ENCODE measurements around the gene MAGI1.

MAGI1 gene

GRCh38 chr3:65671004-65671403, 367.7 kb downstream of the MAGI1 start:
- no peak for TF ChIP-seq CTCF (IDR thresholded peaks at IDR 0.05; ENCODE audit: control extremely low read depth, extremely low read depth, low read depth, missing control alignments)
- POLR2A ChIA-PET: no interaction called here
- no peak for DNase-seq (ENCODE audit: extremely low spot score)
- CTCF ChIA-PET: interaction anchor here (0.9 to 1.6 kb wide), 6 partner anchors 8 to 1138 kb away, joined by 3 to 5 read pairs (median 4); no protein-coding TSS in a partner anchor

- no peak for TF ChIP-seq CTCF (IDR thresholded peaks at IDR 0.05; ENCODE audit: control extremely low read depth, extremely low read depth, low read depth, missing control alignments)
- DNase-seq (ENCODE audit: extremely low spot score): no peak
- POLR2A ChIA-PET: no interaction called here
- CTCF ChIA-PET: interaction anchor here (1.5 kb wide), 1 partner anchor 10 kb away, joined by 3 read pairs; no protein-coding TSS in a partner anchor
These were observed 369.4 kb downstream of the MAGI1 start for GRCh38 chr3:65669163-65669875.

- ChIA-PET CTCF (interaction anchor here (1.0 to 1.6 kb wide), 2 partner anchors 9 to 1134 kb away, joined by 4 to 5 read pairs; no protein-coding TSS in a partner anchor), POLR2A (no interaction called here)
- no peak for DNase-seq (ENCODE audit: extremely low spot score)
- TF ChIP-seq CTCF (IDR thresholded peaks at IDR 0.05; ENCODE audit: control extremely low read depth, extremely low read depth, low read depth, missing control alignments): no peak
These were observed 370.8 kb downstream of the MAGI1 start for GRCh38 chr3:65667963-65668362.

GRCh38 chr3:65666448-65667091, 372.1 kb downstream of the MAGI1 start:
- DNase-seq (ENCODE audit: extremely low spot score): no peak
- POLR2A ChIA-PET: no interaction called here
- CTCF ChIA-PET: no interaction called here
- TF ChIP-seq CTCF (IDR thresholded peaks at IDR 0.05; ENCODE audit: control extremely low read depth, extremely low read depth, low read depth, missing control alignments): no peak

- no peak for TF ChIP-seq CTCF (IDR thresholded peaks at IDR 0.05; ENCODE audit: control extremely low read depth, extremely low read depth, low read depth, missing control alignments)
- ChIA-PET CTCF (no interaction called here), POLR2A (no interaction called here)
- no peak for DNase-seq (ENCODE audit: extremely low spot score)
These were observed 372.8 kb downstream of the MAGI1 start for GRCh38 chr3:65665915-65666314.

GRCh38 chr3:65664931-65665330, 373.8 kb downstream of the MAGI1 start:
- TF ChIP-seq CTCF (IDR thresholded peaks at IDR 0.05; ENCODE audit: control extremely low read depth, extremely low read depth, low read depth, missing control alignments): no peak
- ChIA-PET CTCF (interaction anchor here (1.4 kb wide), 1 partner anchor 8 kb away, joined by 5 read pairs; no protein-coding TSS in a partner anchor), POLR2A (no interaction called here)
- DNase-seq (ENCODE audit: extremely low spot score): no peak

Measured in GM10248 (cell line).